DOHH2 (cell line): Measurements from ENCODE around the gene GSK3B.

ENCODE experiments used
- H3F3A ChIP-seq: fragments of 200-600 bp; sonication (generic), shearing (Covaris generic); 2 replicates; pipeline ENCODE4 v1.6.0; 2016; ENCODE audit warnings: antibody characterized with exemption, mild to moderate bottlenecking; ENCODE audit not compliant: control insufficient read depth, insufficient read depth
- H3K27ac ChIP-seq: fragments of 200-600 bp; sonication (generic); 2 replicates; pipeline ENCODE4 v1.5.1; 2014; ENCODE audit warnings: low read depth, mild to moderate bottlenecking, low read length, moderate library complexity
- H3K27me3 ChIP-seq: fragments of 200-600 bp; sonication (generic); 2 replicates; pipeline ENCODE4 v1.6.1; 2014; ENCODE audit warnings: mild to moderate bottlenecking, low read length, mixed read lengths; ENCODE audit not compliant: control insufficient read depth
- H3K36me3 ChIP-seq: fragments of 200-600 bp; sonication (generic); 2 replicates; pipeline ENCODE4 v1.6.1; 2014; ENCODE audit warnings: mild to moderate bottlenecking, low read length, moderate library complexity, mixed read lengths; ENCODE audit not compliant: control insufficient read depth
- H3K4me1 ChIP-seq: fragments of 200-600 bp; sonication (generic); 2 replicates; pipeline ENCODE4 v1.6.1; 2014; ENCODE audit warnings: mild to moderate bottlenecking, low read length, mixed read lengths; ENCODE audit not compliant: control insufficient read depth
- H3K4me2 ChIP-seq: fragments of 200-600 bp; sonication (generic); 2 replicates; pipeline ENCODE4 v1.6.0; 2014; ENCODE audit warnings: mild to moderate bottlenecking, low read length, moderate library complexity
- H3K4me3 ChIP-seq: fragments of 200-600 bp; sonication (generic); 2 replicates; pipeline ENCODE4 v1.5.1; 2014; ENCODE audit warnings: mild to moderate bottlenecking, low read length, mixed read lengths
- H3K79me2 ChIP-seq: fragments of 200-600 bp; sonication (generic); 2 replicates; pipeline ENCODE4 v1.6.1; 2014; ENCODE audit warnings: mild to moderate bottlenecking, low read length, mixed read lengths; ENCODE audit not compliant: control insufficient read depth
- H3K9me2 ChIP-seq: fragments of 200-600 bp; sonication (generic); replicated peaks from 2 replicates; pipeline ENCODE4 v1.6.1; 2014; ENCODE audit warnings: mild to moderate bottlenecking, low read length, mixed read lengths; ENCODE audit not compliant: control insufficient read depth
- H3K9me3 ChIP-seq: fragments of 200-600 bp; sonication (generic); 2 replicates; pipeline ENCODE4 v1.6.1; 2014; ENCODE audit warnings: antibody characterized with exemption, low read length, mixed read lengths; ENCODE audit not compliant: control insufficient read depth, insufficient read depth
- H4K20me1 ChIP-seq: fragments of 200-600 bp; sonication (generic); 2 replicates; pipeline ENCODE4 v1.6.0; 2014; ENCODE audit warnings: low read depth, mild to moderate bottlenecking, antibody characterized with exemption, low read length, moderate library complexity; ENCODE audit not compliant: control insufficient read depth, insufficient read depth
- EZH2phosphoT487 ChIP-seq: fragments of 200-600 bp; sonication (generic); IDR thresholded peaks from 2 replicates; pipeline ENCODE4 v1.6.1; 2017; ENCODE audit warnings: borderline replicate concordance, mild to moderate bottlenecking, antibody characterized with exemption, low read length, moderate library complexity, mixed read lengths
- TF ChIP-seq, protein P1 (sequence below): fragments of 200-600 bp; sonication (generic); IDR thresholded peaks from one replicate; pipeline ENCODE4 v1.5.1; 2014; ENCODE audit warnings: antibody characterized with exemption, mild to moderate bottlenecking, low read depth, low read length; ENCODE audit not compliant: poor library complexity, severe bottlenecking

Gene GSK3B

GRCh38 chr3:120100711-120101110, 6.5 kb upstream of the GSK3B start:
- peaks cover 47% of the 10 kb centered on the region for H3K36me3 ChIP-seq
- peaks cover 33% of the 10 kb centered on the region for H3K4me1 ChIP-seq
- H3K9me2 ChIP-seq = no peaks in the 10 kb centered on the region
- H4K20me1 ChIP-seq = no peaks in the 10 kb centered on the region
- no peaks in the 10 kb centered on the region for H3K27me3 ChIP-seq
- no peaks in the 10 kb centered on the region for H3K9me3 ChIP-seq
- peak overlapping the region; percentile 27; the same call in 1 of the 2 replicates for H3K4me2 ChIP-seq
- H3K79me2 ChIP-seq = peaks cover 60% of the 10 kb centered on the region
- H3F3A ChIP-seq = no peaks in the 10 kb centered on the region
- no peak overlapping the region for H3K27ac ChIP-seq
- TF ChIP-seq, protein P1, sequence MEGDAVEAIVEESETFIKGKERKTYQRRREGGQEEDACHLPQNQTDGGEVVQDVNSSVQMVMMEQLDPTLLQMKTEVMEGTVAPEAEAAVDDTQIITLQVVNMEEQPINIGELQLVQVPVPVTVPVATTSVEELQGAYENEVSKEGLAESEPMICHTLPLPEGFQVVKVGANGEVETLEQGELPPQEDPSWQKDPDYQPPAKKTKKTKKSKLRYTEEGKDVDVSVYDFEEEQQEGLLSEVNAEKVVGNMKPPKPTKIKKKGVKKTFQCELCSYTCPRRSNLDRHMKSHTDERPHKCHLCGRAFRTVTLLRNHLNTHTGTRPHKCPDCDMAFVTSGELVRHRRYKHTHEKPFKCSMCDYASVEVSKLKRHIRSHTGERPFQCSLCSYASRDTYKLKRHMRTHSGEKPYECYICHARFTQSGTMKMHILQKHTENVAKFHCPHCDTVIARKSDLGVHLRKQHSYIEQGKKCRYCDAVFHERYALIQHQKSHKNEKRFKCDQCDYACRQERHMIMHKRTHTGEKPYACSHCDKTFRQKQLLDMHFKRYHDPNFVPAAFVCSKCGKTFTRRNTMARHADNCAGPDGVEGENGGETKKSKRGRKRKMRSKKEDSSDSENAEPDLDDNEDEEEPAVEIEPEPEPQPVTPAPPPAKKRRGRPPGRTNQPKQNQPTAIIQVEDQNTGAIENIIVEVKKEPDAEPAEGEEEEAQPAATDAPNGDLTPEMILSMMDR = no peak
- TF ChIP-seq EZH2phosphoT487 = no peak
- H3K4me3 ChIP-seq = 0 out of 2 replicates have a peak overlapping the region, but pooled peaks have one; percentile 9

GRCh38 chr3:120098710-120099109, 4.5 kb upstream of the GSK3B start:
- H3K9me3 ChIP-seq = no peaks in the 10 kb centered on the region

GRCh38 chr3:120095979-120096426, 1.8 kb upstream of the GSK3B start:
- Histone ChIP-seq H3K4me1 (peaks cover 30% of the 10 kb centered on the region), H3K9me3 (no peaks in the 10 kb centered on the region), H3K27me3 (no peaks in the 10 kb centered on the region), H3K9me2 (no peaks in the 10 kb centered on the region), H4K20me1 (peaks cover 22% of the 10 kb centered on the region), H3K79me2 (peaks cover 76% of the 10 kb centered on the region), H3K4me2 (peak overlapping the region; percentile 89), H3F3A (peaks cover 8% of the 10 kb centered on the region), H3K27ac (peak overlapping the region; percentile 95), H3K36me3 (peaks cover 59% of the 10 kb centered on the region), H3K4me3 (peak overlapping the region; percentile 97)
- TF ChIP-seq, protein P1 = no peak
- no peak for TF ChIP-seq EZH2phosphoT487

More at GRCh38 chr3:120098710-120099109, 4.5 kb upstream of the GSK3B start:
- peaks cover 53% of the 10 kb centered on the region for H3K36me3 ChIP-seq
- H3K9me2 ChIP-seq = no peaks in the 10 kb centered on the region
- H3F3A ChIP-seq = peaks cover 5% of the 10 kb centered on the region; the same call in 1 of the 2 replicates
- no peaks in the 10 kb centered on the region for H4K20me1 ChIP-seq
- H3K27ac ChIP-seq = no peak overlapping the region
- H3K79me2 ChIP-seq = peaks cover 62% of the 10 kb centered on the region
- H3K4me1 ChIP-seq = peaks cover 33% of the 10 kb centered on the region
- no peak overlapping the region for H3K4me3 ChIP-seq
- no peaks in the 10 kb centered on the region for H3K27me3 ChIP-seq
- H3K4me2 ChIP-seq = no peak overlapping the region
- TF ChIP-seq EZH2phosphoT487 = no peak
- TF ChIP-seq, protein P1 = no peak
